Measurements from ENCODE around the gene CSH2.
"Not testable (repeated sequence)": the region's sequence is repeated elsewhere in the genome, so short reads cannot be mapped to it uniquely, and the experiment has no call there.

The CSH2 gene

DNA sequence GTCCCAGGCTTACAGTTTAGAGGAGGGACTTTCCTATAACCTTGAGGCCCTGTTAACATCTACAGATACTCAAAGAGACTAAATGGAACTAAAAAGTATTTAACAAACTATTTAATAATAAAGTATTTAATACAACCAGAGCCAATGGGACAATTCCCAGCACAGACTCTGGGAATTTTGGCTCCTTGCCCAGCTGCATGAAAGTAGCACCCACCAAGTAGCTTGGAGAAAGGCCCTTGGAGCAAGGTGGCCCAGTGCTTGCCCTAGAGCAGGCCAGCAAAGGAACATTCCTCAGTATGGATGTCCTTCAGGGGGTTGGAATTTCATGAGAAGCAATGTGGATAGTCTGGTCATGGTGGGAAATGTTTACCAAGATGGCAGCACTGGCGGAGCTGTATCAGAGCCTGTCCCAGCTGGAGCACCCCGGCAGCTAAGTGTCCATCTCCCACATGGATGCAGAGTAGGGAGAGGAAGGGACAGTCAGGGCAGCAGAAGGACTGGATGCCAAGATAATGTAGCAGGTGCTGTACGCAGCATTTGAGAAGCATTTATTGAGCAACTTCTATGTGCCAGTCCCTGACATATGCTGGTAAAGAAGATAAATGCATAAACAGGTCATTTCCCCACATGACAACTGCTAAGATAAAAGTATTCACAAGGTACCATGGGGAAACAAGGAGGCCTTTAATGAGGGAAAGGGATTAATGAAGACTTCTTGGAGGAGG lies 25.8 kb downstream of the CSH2 start:
- H3K27me3 ChIP-seq (replicated peaks; ENCODE audit: control insufficient read depth, insufficient read depth, low read length): no peaks in the 10 kb centered on the region
- no peak overlapping the region for H3K4me3 ChIP-seq (ENCODE audit: low read length)
- no peaks in the 10 kb centered on the region for H3K9me3 ChIP-seq (ENCODE audit: control insufficient read depth, low read length)
- H3K9ac ChIP-seq (ENCODE audit: low read length): no peak overlapping the region
- H3K36me3 ChIP-seq (ENCODE audit: control insufficient read depth, insufficient read depth, low read length, severe bottlenecking): no peaks in the 10 kb centered on the region
- peaks cover 9% of the 10 kb centered on the region for H3K4me1 ChIP-seq (ENCODE audit: control insufficient read depth, insufficient read depth, low read length)
- no peak for DNase-seq (ENCODE audit: low read depth)

DNA sequence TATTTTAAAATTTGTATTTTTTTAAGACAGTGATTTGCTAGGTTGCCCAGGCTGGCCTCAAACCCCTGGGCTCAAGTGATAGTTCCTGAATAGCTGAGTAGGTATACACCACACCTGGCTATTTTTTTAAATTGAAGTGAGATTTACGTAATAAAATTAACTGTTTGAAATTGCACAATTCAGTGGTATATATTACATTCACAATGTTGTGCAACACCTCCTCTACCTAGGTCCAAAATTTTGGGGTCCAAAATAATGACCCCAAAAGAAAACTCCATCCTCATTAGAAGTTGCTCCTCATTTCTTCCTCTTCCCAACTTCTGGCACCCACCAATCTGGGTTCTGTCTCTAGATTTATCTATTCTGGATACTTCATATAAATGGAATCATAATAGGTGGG lies 28.0 kb downstream of the CSH2 start:
- H3K4me1 ChIP-seq (ENCODE audit: control insufficient read depth, insufficient read depth, low read length): peaks cover 17% of the 10 kb centered on the region
- H3K9ac ChIP-seq (ENCODE audit: low read length): no peak overlapping the region
- H3K27me3 ChIP-seq (replicated peaks; ENCODE audit: control insufficient read depth, insufficient read depth, low read length): no peaks in the 10 kb centered on the region
- no peaks in the 10 kb centered on the region for H3K36me3 ChIP-seq (ENCODE audit: control insufficient read depth, insufficient read depth, low read length, severe bottlenecking)
- DNase-seq (ENCODE audit: low read depth): no peak
- no peaks in the 10 kb centered on the region for H3K9me3 ChIP-seq (ENCODE audit: control insufficient read depth, low read length)
- no peak overlapping the region for H3K4me3 ChIP-seq (ENCODE audit: low read length)

DNA sequence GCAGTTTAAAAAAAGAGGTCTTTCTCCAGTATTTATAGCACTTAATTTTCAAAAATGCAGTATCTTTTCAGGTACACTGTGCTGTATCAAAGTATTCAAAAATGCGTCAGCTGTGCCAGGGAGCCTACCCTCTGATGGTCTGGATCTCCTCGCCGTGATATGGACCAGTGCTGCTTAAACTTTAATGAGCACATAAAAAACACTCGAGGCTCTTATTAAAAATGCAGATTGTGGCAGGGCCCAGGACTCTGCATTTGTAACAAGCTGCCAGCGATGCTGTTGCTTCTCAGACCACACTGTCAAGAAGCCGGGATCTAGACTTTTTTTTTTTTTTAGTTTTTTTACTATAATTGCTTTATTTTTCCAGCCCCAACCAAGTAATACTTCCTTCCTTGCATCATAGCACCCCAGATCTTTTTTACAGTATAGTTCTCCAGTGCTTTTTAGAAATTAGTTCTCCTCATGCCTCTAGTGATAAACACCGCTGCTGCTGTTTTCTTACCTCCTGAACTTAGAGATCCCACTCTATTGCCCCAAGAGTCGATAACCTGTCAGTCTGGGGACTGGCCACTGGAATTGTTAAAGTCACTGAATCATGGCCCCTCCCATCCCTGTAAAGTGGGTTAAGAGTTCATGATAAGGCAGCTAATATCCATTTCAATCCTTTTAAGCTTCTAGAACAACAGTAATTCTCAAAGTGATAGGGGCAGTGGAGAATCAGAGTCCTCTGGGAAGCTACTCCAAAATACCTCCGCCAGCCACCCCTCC lies 29.4 kb downstream of the CSH2 start:
- H3K27me3 ChIP-seq (replicated peaks; ENCODE audit: control insufficient read depth, insufficient read depth, low read length): no peaks in the 10 kb centered on the region
- H3K9me3 ChIP-seq (ENCODE audit: control insufficient read depth, low read length): no peaks in the 10 kb centered on the region
- H3K4me3 ChIP-seq (ENCODE audit: low read length): peak overlapping the region; percentile 84
- H3K4me1 ChIP-seq (ENCODE audit: control insufficient read depth, insufficient read depth, low read length): peaks cover 30% of the 10 kb centered on the region
- DNase-seq (ENCODE audit: low read depth): no peak
- H3K36me3 ChIP-seq (ENCODE audit: control insufficient read depth, insufficient read depth, low read length, severe bottlenecking): no peaks in the 10 kb centered on the region
- H3K9ac ChIP-seq (ENCODE audit: low read length): peak overlapping the region; percentile 90

DNA sequence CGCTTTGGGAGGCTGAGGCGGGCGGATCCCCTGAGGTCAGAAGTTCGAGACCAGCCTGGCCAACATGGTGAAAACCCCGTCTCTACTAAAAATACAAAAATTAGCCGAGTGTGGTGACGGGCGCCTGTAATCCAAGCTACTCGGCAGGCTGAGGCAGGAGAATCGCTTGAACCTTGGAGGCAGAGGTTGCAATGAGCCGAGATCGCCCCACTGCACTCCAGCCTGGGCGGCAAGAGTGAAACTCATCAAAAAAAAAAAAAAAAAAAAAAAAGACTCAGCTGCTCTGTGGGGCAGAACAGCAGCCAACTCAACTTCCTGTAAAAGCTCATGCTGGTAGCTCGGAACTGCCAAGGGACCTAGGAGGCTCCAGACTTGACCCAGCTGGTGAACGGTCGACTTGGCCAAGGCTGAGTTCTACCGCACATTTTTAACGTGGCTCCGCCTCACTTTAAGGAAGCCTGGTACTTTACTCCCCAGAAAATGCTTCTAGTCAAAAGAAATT lies 30.0 kb downstream of the CSH2 start:
- DNase-seq (ENCODE audit: low read depth): peak; percentile 45
- H3K4me3 ChIP-seq (ENCODE audit: low read length): peak overlapping the region; percentile 84
- peak overlapping the region; percentile 90 for H3K9ac ChIP-seq (ENCODE audit: low read length)
- not testable (repeated sequence) for H3K27me3 ChIP-seq (replicated peaks; ENCODE audit: control insufficient read depth, insufficient read depth, low read length); H3K36me3 ChIP-seq (ENCODE audit: control insufficient read depth, insufficient read depth, low read length, severe bottlenecking); H3K9me3 ChIP-seq (ENCODE audit: control insufficient read depth, low read length)
- H3K4me1 ChIP-seq (ENCODE audit: control insufficient read depth, insufficient read depth, low read length): peaks cover 35% of the 10 kb centered on the region

DNA sequence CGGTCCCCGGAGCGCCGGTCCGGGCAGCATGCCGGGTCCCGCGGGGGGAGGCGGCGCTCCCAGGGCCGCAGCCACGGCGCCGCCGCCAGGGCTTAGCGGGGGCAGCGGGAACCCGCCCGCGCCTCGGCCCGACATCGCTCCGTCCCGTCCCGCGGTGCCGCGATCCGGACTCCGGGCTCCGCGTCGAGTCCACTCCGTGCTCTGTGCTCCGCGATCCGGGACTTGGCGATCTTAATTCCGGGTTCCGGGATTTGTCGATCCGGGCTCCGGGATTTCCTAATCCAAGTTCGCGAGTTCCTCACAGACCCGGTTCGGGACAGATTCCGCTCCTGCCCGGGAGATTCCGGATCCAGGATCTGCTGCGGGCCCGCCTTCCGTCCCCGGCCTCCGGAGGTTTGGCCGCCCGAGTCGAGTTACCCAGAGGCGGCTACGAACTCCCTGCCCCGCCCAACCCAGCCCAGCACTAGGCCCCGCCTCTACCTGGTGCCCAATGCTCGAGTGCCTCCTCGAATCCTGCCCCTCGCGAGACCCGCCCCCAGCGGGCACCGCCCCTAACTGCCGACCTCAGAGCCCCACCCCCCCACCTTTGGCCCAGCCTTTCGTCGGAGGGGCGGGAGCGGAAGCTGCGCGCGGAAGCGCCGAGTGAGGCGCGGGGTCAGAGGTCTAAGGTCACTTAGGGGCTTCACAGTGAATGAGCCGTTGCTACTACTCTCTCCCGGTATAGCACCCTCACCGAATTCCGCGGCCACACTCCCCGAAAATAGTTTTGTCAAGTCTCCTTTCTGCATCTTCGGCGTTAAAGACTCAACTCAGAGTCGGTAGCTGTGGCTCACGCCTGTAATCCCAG lies 30.7 kb downstream of the CSH2 start, which contains the start of gene SMARCD2:
TSS of gene SMARCD2 (minus strand) at position 146 of the 847 bp plus-strand sequence. CDS start at position 135, 11 bp downstream.
- DNase-seq (ENCODE audit: low read depth): peak; percentile 99

DNA sequence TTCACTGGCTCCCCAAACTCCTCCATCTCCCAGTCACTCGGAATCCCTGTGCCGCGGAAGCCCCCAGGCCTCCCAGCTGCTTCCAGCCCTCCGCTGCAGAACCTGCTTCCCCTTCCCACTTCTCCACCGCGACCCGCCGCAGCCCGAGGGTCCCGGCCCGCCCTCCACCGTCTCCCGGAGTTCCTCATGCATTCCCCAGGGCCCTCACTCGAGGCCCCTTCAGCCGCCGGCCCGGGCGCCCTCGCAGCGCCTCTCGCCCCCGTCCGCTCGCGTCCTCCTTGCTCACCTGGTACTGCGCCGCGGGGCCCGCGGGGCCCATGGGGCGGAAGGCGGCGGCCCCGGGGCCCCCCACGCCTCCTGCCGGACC lies 31.3 kb downstream of the CSH2 start:
- DNase-seq (ENCODE audit: low read depth): no peak

More for the DNA sequence above, 30.7 kb downstream of the CSH2 start, which contains the start of gene SMARCD2:
- Histone ChIP-seq H3K9me3 (ENCODE audit: control insufficient read depth, low read length) (no peaks in the 10 kb centered on the region), H3K36me3 (ENCODE audit: control insufficient read depth, insufficient read depth, low read length, severe bottlenecking) (no peaks in the 10 kb centered on the region), H3K4me1 (ENCODE audit: control insufficient read depth, insufficient read depth, low read length) (peaks cover 42% of the 10 kb centered on the region), H3K4me3 (ENCODE audit: low read length) (peak within 1 kb of the TSS; percentile 96), H3K27me3 (replicated peaks; ENCODE audit: control insufficient read depth, insufficient read depth, low read length) (no peaks in the 10 kb centered on the region), H3K9ac (ENCODE audit: low read length) (peak within 1 kb of the TSS; percentile 98)

DNA sequence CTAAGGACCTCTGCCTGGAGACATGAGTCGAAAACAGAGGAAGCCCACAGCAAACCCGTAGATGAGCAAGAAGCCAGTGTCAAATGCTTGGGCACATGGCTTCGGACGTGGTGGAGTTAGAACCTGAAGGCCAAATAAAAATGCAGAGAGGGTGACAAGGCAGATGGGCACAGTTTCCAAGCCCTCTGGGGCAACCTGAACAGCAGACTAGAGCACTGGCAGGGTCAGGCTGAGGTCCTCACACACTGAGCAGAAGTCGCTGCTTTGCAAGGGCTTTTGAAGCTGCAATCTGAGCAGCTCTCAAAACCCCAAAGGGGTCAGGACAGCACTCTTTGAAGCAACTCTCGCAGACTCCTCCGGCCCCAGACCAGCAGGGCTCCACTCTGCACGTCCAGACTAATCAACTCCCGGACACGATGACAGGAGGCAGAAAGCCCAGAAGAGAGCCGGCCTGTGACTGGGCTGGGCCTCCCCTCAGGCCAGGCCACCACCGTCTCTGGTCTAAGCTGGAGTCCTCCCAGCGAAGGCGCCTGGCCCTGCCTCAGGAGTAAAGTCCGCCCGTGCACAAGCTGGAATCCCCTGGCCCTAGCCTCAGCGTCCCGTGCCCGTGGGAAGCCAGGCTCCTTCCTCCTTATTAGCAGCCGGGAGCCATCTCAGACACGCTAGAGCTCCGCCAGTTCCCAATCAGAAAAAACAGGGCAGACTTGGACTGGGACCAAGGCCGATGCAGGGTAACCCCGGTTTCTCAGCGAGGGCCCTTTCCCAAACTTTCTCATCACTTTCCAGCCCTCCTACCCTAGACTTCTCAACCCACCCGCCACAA lies 31.9 kb downstream of the CSH2 start:
- Histone ChIP-seq H3K36me3 (ENCODE audit: control insufficient read depth, insufficient read depth, low read length, severe bottlenecking) (peaks cover 9% of the 10 kb centered on the region), H3K27me3 (replicated peaks; ENCODE audit: control insufficient read depth, insufficient read depth, low read length) (no peaks in the 10 kb centered on the region), H3K9me3 (ENCODE audit: control insufficient read depth, low read length) (no peaks in the 10 kb centered on the region), H3K4me1 (ENCODE audit: control insufficient read depth, insufficient read depth, low read length) (peaks cover 48% of the 10 kb centered on the region), H3K4me3 (ENCODE audit: low read length) (peak overlapping the region; percentile 96), H3K9ac (ENCODE audit: low read length) (peak overlapping the region; percentile 98)
- DNase-seq (ENCODE audit: low read depth): peak; percentile 93

More for the DNA sequence above, 31.3 kb downstream of the CSH2 start:
- Histone ChIP-seq H3K4me1 (ENCODE audit: control insufficient read depth, insufficient read depth, low read length) (peaks cover 48% of the 10 kb centered on the region), H3K9ac (ENCODE audit: low read length) (peak overlapping the region; percentile 98), H3K9me3 (ENCODE audit: control insufficient read depth, low read length) (no peaks in the 10 kb centered on the region), H3K4me3 (ENCODE audit: low read length) (peak overlapping the region; percentile 96), H3K36me3 (ENCODE audit: control insufficient read depth, insufficient read depth, low read length, severe bottlenecking) (peaks cover 3% of the 10 kb centered on the region), H3K27me3 (replicated peaks; ENCODE audit: control insufficient read depth, insufficient read depth, low read length) (no peaks in the 10 kb centered on the region)

DNA sequence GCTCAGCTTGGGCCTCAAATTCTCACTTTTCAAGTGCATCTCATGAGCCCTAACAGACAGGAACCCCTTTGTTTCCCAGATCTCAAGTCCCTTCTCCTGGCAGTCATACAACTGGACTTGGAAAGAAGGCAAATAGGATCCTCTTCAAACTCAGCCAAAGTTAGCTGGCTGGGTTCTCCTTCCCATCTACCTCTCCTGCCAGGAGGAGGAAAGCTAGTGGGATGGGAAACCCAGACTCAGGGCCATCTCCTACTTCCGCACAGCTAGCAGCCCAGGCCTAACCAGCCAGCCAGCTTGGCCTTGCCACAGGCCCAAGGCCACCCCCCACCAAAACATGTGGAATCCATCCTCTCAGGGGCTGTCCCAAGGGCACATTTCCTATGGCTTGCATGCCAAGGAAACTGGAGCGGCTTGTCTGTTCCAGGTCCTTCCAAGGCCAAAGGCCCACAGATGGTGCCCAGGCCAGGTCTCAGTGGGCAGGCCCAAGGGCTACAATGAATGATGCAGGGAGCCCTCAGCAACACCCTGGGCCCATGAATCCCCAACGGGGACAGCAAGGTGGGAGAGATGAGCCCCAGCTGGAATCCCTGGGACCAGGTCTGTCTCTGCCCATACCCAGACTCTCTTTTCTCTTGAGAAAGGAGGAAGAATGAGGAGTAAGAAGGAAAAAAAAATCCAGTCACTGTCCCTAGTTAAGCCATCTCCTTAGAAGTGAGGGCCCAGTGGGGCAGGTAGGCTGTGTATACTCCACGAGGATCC lies 32.7 kb downstream of the CSH2 start:
- Histone ChIP-seq H3K4me3 (ENCODE audit: low read length) (peak overlapping the region; percentile 96), H3K36me3 (ENCODE audit: control insufficient read depth, insufficient read depth, low read length, severe bottlenecking) (peaks cover 17% of the 10 kb centered on the region)
- DNase-seq (ENCODE audit: low read depth): no peak

DNA sequence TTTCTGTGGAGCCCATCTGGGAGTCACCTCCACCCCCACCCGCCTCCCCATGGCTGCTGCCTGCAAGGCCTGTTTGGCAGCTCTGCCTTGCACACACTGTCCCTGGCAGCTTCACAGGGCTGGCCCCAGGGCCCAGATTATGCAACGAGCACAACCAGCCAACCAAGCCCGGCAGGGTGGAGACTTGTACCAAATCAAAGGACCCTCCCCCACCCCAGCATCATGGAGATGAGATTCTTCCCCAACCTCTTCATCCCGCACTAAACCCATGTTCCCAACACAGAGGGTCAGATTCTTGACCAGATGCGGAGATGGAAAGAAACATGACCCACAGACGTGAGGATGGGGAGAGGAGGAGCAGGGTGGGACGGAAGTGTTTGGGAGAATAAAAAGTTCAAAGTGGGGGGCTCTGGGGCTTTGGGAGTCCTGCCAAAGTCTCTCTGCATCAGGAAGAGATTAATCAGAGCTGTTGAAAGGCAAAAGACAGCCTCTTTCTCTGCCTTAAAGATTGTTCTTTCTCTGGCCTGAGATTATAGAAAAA lies 34.8 kb downstream of the CSH2 start:
- H3K36me3 ChIP-seq (ENCODE audit: control insufficient read depth, insufficient read depth, low read length, severe bottlenecking): peaks cover 36% of the 10 kb centered on the region
- no peaks in the 10 kb centered on the region for H3K27me3 ChIP-seq (replicated peaks; ENCODE audit: control insufficient read depth, insufficient read depth, low read length)
- peaks cover 54% of the 10 kb centered on the region for H3K4me1 ChIP-seq (ENCODE audit: control insufficient read depth, insufficient read depth, low read length)
- peak; percentile 84 for DNase-seq (ENCODE audit: low read depth)
- H3K4me3 ChIP-seq (ENCODE audit: low read length): peak overlapping the region; percentile 96
- H3K9me3 ChIP-seq (ENCODE audit: control insufficient read depth, low read length): no peaks in the 10 kb centered on the region
- H3K9ac ChIP-seq (ENCODE audit: low read length): peak overlapping the region; percentile 98

More for the DNA sequence above, 32.7 kb downstream of the CSH2 start:
- Histone ChIP-seq H3K4me1 (ENCODE audit: control insufficient read depth, insufficient read depth, low read length) (peaks cover 48% of the 10 kb centered on the region), H3K27me3 (replicated peaks; ENCODE audit: control insufficient read depth, insufficient read depth, low read length) (no peaks in the 10 kb centered on the region), H3K9me3 (ENCODE audit: control insufficient read depth, low read length) (no peaks in the 10 kb centered on the region), H3K9ac (ENCODE audit: low read length) (peak overlapping the region; percentile 98)
